HPDE6-E6E7 (cell line): Measurements from ENCODE around the gene ELOVL4.

Experiments
- DNase-seq: peaks from one replicate; pipeline ENCODE4 v3.0.0; 2011; ENCODE audit warnings: missing footprints; ENCODE audit errors: extremely low spot score

The ELOVL4 gene

GRCh38 chr6:79947191-79948186 lies at the start of gene ELOVL4:
Gene ELOVL4 (minus strand): TSS chr6:79947553. CDS start chr6:79947279, 274 bp downstream.
- peak; percentile 67 for DNase-seq

- DNase-seq, result no peak
Measured at GRCh38 chr6:79993911-79994309, 46.6 kb upstream of the ELOVL4 start.

- no peak for DNase-seq
Measured at GRCh38 chr6:79993012-79993910, 45.9 kb upstream of the ELOVL4 start.

GRCh38 chr6:79989641-79990040 lies 42.3 kb upstream of the ELOVL4 start:
- DNase-seq, result no peak

- DNase-seq, result no peak
Measured at GRCh38 chr6:79985128-79985527, 37.8 kb upstream of the ELOVL4 start.

- DNase-seq, result peak; percentile 34
Measured at GRCh38 chr6:79984261-79984660, 36.9 kb upstream of the ELOVL4 start.

- no peak for DNase-seq
Measured at GRCh38 chr6:79981652-79982051, 34.3 kb upstream of the ELOVL4 start.

GRCh38 chr6:79971193-79971592 lies 23.8 kb upstream of the ELOVL4 start:
- no peak for DNase-seq

- no peak for DNase-seq
Measured at GRCh38 chr6:79969784-79970183, 22.4 kb upstream of the ELOVL4 start.

GRCh38 chr6:79967178-79967577 lies 19.8 kb upstream of the ELOVL4 start:
- no peak for DNase-seq

- no peak for DNase-seq
Measured at GRCh38 chr6:79964607-79965081, 17.3 kb upstream of the ELOVL4 start.

GRCh38 chr6:79954849-79955248 lies 7.5 kb upstream of the ELOVL4 start:
- no peak for DNase-seq

- no peak for DNase-seq
Measured at GRCh38 chr6:79949233-79949632, 1.9 kb upstream of the ELOVL4 start.

GRCh38 chr6:79946272-79947190 lies 822 bp downstream of the ELOVL4 start:
- DNase-seq, result peak; percentile 27

GRCh38 chr6:79943133-79943532 lies 4.2 kb downstream of the ELOVL4 start:
- no peak for DNase-seq

GRCh38 chr6:79941489-79942151 lies 5.7 kb downstream of the ELOVL4 start:
- no peak for DNase-seq

GRCh38 chr6:79928478-79928998 lies 18.8 kb downstream of the ELOVL4 start:
- no peak for DNase-seq

GRCh38 chr6:79927758-79928157 lies 19.6 kb downstream of the ELOVL4 start:
- no peak for DNase-seq

GRCh38 chr6:79923270-79923669 lies 24.1 kb downstream of the ELOVL4 start:
- no peak for DNase-seq

GRCh38 chr6:79922018-79922417 lies 25.3 kb downstream of the ELOVL4 start:
- DNase-seq, result no peak
